ENCODE data around the gene TAB2.

- TF ChIP-seq GATA2 (IDR thresholded peaks at IDR 0.05; ENCODE audit: low read depth, low read length) (no peak), GATA3 (IDR thresholded peaks at IDR 0.05; ENCODE audit: low read depth, low read length) (no peak)
These were observed 131.4 kb downstream of the TAB2 start for GRCh38 chr6:149448821-149449453.

Data from SH-SY5Y (cell line).